ENCODE data around the gene TBC1D12.

DNA sequence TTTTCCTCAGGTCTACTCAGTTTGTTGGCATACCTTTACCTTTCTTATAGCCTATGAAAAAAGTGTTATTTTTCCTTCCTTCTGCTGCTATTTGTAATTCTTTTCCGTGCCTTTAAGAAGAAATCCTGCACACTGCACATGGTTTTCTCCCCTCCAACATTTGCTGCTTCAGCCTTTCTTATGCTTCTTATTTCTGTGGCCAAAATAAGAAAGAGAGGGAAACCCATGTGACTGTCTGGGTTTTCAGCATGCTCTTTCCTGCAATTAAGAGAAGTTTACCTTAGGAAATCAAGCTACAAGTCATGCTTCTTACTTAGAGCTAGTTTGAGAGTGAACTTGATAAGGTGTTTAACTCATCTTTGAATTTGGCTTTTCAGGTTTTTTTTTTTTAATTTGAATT is 11.0 kb downstream of the TBC1D12 start:
- TF ChIP-seq, protein P1, sequence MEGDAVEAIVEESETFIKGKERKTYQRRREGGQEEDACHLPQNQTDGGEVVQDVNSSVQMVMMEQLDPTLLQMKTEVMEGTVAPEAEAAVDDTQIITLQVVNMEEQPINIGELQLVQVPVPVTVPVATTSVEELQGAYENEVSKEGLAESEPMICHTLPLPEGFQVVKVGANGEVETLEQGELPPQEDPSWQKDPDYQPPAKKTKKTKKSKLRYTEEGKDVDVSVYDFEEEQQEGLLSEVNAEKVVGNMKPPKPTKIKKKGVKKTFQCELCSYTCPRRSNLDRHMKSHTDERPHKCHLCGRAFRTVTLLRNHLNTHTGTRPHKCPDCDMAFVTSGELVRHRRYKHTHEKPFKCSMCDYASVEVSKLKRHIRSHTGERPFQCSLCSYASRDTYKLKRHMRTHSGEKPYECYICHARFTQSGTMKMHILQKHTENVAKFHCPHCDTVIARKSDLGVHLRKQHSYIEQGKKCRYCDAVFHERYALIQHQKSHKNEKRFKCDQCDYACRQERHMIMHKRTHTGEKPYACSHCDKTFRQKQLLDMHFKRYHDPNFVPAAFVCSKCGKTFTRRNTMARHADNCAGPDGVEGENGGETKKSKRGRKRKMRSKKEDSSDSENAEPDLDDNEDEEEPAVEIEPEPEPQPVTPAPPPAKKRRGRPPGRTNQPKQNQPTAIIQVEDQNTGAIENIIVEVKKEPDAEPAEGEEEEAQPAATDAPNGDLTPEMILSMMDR (IDR thresholded peaks at IDR 0.05), result no peak
- TF ChIP-seq ZFX (IDR thresholded peaks at IDR 0.05; ENCODE audit: borderline replicate concordance), result no peak
